NCI-H1436 (cell line): ENCODE measurements around the gene GRPR.

Experiments
- DNase-seq: peaks from one replicate; lab custom pipeline; 2025; lab: John Stamatoyannopoulos, UW

GRPR gene

GRCh38 chrX:16123222-16123786 lies at the start of gene GRPR:
Gene GRPR (plus strand): TSS chrX:16123565. CDS start chrX:16123954, 389 bp downstream.
- DNase-seq, result peak; percentile 69

DNA sequence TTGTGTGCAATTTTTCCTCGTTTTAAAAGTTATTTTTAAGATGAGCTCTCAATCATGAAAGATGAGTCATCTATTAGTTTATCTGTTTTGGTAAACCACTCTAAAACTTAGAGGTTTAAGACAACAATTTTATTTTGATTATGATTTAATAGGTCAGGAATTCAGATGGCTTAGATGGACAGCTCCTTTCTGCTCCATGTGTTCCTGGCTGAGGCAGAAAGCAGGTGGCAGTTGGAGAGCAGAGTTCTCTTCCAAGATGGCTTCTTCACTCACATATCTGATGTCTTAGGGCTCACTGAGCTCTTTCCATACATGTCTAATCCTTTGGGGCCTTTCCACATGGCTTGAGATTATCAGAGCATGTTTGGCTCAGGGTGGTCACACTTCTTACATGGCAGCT lies 48.3 kb upstream of the GRPR start:
- DNase-seq, result no peak

GRCh38 chrX:16076834-16077233 lies 46.5 kb upstream of the GRPR start:
- DNase-seq, result no peak

- DNase-seq, result no peak
Measured at GRCh38 chrX:16077811-16078210, 45.6 kb upstream of the GRPR start.

GRCh38 chrX:16081357-16081756 lies 42.0 kb upstream of the GRPR start:
- DNase-seq, result no peak

GRCh38 chrX:16082470-16083085 lies 40.8 kb upstream of the GRPR start:
- DNase-seq, result no peak

- no peak for DNase-seq
Measured at GRCh38 chrX:16087076-16087475, 36.3 kb upstream of the GRPR start.

DNA sequence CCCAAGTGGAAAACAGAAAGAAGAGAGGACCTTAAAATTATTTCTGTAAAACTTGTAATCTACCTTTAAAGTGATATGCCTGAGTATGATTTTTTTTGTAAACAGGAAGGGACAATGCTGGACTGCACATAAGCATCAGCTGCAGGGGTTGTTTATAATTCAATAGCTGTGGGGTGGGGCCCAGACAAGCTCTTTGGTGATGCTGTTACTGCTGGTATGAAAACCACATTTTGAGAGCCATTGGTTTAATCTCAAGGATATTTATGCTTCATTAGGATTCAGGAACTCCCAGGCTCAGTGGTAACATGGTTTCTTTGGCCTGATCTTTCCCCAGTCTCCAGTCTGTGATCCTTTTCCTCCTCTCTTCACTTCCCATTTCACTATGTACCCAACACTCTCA lies 34.3 kb upstream of the GRPR start:
- no peak for DNase-seq

DNA sequence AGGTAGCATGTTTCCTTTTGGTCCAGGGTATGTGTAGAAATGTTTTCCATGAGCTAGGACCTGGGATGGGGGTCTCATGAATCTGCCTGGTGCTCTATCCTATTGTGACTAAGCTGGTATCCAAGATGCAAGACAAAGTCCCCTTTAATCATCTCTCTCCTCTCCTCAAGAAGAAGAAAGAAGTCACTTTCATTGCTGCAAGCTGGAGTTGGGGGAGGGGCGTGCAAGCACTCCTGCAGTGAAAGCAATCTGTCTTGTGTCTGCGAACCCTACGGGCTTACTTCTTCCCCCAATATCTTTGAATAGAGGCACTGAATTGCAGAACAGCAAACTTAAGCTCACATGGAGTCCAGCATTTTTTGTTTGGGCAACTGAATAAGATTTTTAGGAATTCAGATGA lies 27.2 kb upstream of the GRPR start:
- DNase-seq, result no peak

DNA sequence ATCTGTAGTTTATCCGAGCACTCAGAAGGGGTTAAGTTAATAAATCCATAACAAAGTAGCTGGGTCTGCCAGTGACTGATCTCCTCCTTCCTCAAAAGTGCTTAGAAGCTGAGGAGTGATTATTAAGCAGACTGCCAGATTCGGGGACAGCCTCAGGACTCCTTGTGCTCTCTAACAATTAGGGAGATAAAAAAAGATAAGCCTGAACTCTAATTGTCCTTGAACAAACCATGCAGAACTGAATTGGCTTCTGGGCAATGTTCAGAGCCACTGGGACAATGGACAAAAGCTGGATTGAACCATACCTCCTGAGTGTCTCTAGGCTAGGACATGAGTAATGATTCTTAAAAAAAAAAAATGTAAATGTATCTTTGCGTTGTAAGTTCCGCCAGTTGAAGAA lies 22.7 kb upstream of the GRPR start:
- DNase-seq, result no peak

DNA sequence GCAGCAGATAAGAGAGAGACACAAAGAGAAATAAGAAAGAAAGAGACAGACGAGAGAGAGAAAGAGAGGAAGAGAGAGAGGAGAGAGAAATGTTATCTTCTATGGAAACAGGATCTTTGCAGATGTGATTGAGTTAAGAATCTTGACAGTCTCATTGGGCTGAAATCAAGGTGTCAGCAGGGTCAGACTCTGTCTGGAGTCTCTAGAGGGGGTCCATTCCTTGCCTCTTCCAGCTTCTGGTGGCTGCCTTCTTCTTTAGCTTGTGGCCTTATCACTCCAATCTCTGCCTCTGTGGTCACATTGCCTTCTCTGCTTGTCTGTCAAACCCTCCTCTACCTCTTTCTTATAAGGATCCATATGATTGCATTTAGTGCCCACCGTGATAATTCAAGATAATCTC lies 21.8 kb upstream of the GRPR start:
- DNase-seq, result no peak

- no peak for DNase-seq
Measured at GRCh38 chrX:16103625-16104024, 19.7 kb upstream of the GRPR start.

DNA sequence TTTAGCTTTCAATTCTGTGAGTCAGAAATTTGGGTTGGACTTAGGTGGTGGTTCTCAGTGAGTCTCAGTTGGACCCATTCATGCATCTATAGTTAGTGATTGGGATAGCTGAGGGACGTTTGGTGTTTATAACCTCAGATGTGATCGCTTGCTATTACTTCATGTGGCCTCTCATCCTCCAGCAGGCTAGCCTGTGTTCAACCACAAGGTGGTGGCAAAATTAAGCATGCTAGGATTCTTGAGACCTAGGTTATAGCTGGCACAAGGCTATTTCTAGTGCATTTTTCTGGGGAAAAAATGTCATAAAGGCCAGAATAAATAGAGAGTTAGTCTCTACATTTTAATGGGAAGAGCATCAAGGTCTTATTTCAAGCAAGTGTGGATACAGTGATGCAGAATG lies 10.9 kb upstream of the GRPR start:
- DNase-seq, result no peak

- DNase-seq, result no peak
Measured at GRCh38 chrX:16113978-16114565, 9.3 kb upstream of the GRPR start.

GRCh38 chrX:16114611-16115010 lies 8.8 kb upstream of the GRPR start:
- DNase-seq, result no peak

- DNase-seq, result no peak
Measured at GRCh38 chrX:16119353-16120220, 3.8 kb upstream of the GRPR start.

GRCh38 chrX:16120431-16120830 lies 2.9 kb upstream of the GRPR start:
- DNase-seq, result no peak

- no peak for DNase-seq
Measured at GRCh38 chrX:16124201-16124600, 836 bp downstream of the GRPR start.

- DNase-seq, result peak; percentile 4
Measured at GRCh38 chrX:16125520-16126149, 2.3 kb downstream of the GRPR start.

DNA sequence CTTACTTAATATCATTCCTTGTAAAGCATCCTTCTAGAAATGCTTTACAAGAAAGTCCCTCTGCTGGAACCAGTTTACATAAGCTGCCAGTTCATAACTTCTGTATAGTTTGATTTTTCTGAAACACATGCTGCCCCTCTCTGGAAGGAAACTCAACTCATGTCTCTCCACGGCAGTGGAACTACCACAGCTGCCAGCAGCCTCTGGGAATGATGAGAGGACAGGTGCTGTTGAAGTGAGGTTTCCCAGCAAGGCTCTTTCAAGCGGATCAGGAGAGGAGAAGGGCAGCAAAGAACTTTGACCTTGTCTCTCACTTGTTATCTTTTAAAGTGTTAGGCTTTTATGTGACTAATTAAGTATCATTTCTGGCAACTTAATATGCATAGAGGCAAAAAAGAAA lies 7.3 kb downstream of the GRPR start:
- DNase-seq, result no peak

DNA sequence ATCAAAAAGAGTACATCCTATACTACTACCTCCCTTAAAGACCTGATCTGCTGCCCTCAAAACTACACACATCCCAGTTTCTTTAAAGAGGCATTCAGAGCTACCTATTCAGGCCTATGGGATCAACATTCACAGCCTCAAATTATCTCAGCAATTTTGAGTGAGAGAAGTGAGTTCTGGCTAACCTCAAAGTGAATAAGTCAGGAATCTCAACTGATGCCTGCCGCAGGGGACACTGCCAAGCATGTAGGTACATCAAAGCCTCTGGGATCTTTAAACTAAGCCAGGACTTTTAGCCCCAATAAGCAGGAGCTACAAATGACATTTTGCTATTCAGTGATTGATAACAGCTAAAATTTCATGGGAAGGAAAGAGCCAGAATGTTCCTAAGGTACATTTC lies 11.6 kb downstream of the GRPR start:
- no peak for DNase-seq

- no peak for DNase-seq
Measured at GRCh38 chrX:16136080-16136479, 12.7 kb downstream of the GRPR start.
